Hair follicle dermal papilla cell (primary cell): ENCODE results near the gene GSK3B. TPM values are rescaled to one million over a fixed set of nuclear protein-coding genes. Genes with fewer than 3 reads are reported as not detected.

ENCODE experiments used
- small RNA-seq: library from RNA; depleted of rRNA; stranded (forward); fragments of <200 nt; gene quantifications from one replicate; pipeline ENCODE3, GENCODE V24; 2012
- total RNA-seq: library from RNA; depleted of rRNA; stranded (reverse); fragments of >200 nt; gene quantifications from 2 replicates; pipeline ENCODE4 v1.2.3, GENCODE V29; 2012

The GSK3B gene
- total RNA-seq: 69.6 and 71.4 TPM in 2 replicates

GRCh38 chr3:120093911-120094775 lies at the start of gene GSK3B:
TSS of gene GSK3B (minus strand) at chr3:120094447. CDS start at chr3:120093434, 1,013 bp downstream.

DNA sequence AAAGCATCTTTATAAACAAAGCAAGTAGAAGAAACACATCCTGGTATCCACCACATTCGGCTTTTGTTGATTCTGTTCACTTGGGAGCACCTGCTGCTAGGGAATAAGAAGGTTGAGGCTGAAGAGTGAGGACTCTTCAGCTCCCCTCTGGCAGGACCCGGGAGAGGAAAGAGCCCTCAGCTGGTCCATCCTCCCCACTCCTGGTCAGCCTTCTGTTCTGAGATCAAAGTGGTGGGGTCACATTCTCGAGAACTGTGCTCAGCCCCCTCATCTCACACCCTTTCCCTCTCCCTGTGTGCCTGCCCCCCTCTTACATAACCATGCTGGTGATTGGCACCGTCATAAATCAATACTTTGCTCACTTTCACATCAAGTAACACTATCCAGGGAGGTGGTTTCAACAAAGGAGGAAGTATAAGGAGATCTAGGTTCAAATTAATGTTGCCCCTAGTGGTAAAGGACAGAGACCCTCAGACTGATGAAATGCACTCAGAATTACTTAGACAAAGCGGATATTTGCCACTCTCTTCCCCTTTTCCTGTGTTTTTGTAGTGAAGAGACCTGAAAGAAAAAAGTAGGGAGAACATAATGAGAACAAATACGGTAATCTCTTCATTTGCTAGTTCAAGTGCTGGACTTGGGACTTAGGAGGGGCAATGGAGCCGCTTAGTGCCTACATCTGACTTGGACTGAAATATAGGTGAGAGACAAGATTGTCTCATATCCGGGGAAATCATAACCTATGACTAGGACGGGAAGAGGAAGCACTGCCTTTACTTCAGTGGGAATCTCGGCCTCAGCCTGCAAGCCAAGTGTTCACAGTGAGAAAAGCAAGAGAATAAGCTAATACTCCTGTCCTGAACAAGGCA lies 312.7 kb downstream of the GSK3B start, which contains the start of gene NR1I2:
TSS of gene NR1I2 (plus strand) at position 772 of the 869 bp plus-strand sequence.

Small RNA genes within 50 kb of the gene (small RNA-seq; reads per million reads assigned to genes)
- not detected for gene RN7SL397P
- not detected for gene RN7SL762P

Other genes with a start within 250 kb of the GSK3B start
- 1.5 TPM in 2 replicates for gene GPR156, start 190.8 kb upstream of the GSK3B start, total RNA-seq